HEK293 (cell line): ENCODE measurements around the gene TUT4.
A peak's percentile ranks its signal among the peaks of the same experiment; 100 is the strongest.

Experiments
- CTCF ChIA-PET: fragments of 350-600 bp; formaldehyde crosslinking; extraction: SDS; loops from one replicate; lab custom pipeline; 2021; ENCODE audit warnings: antibody characterized with exemption; lab: Yijun Ruan, JAX
- POLR2A ChIA-PET: fragments of 300-600 bp; formaldehyde crosslinking; extraction: SDS; loops from one replicate; lab custom pipeline; 2020; ENCODE audit warnings: antibody characterized with exemption, inconsistent platforms; lab: Yijun Ruan, JAX
- H3K27ac ChIP-seq: fragments of 200-500 bp; sonication (Bioruptor generic); 2 replicates; pipeline ENCODE4 v1.5.1; 2014; ENCODE audit warnings: low read depth, low read length, control low read depth, inconsistent platforms; ENCODE audit errors: extremely low read depth
- H3K36me3 ChIP-seq, 2 experiments: fragments of 200-500 bp in 1 of 2; sonication (Bioruptor generic) in 1 of 2; 1 replicate in 1 of 2; 2 replicates in 1 of 2; pipeline ENCODE4 v1.5.1; 2014 to 2017; ENCODE audit warnings: inconsistent platforms in 2 of 2, low read length in 2 of 2; ENCODE audit not compliant: control insufficient read depth in 2 of 2, insufficient read depth in 1 of 2
- H3K4me1 ChIP-seq: fragments of 200-500 bp; sonication (Bioruptor generic); 2 replicates; pipeline ENCODE4 v1.5.1; 2014; ENCODE audit warnings: mild to moderate bottlenecking, low read length, inconsistent platforms; ENCODE audit not compliant: control insufficient read depth, insufficient read depth
- H3K4me3 ChIP-seq: 2 replicates; pipeline ENCODE4 v1.5.1; 2011; ENCODE audit warnings: low read depth, mild to moderate bottlenecking, control low read depth, low read length, moderate library complexity
- H3K9me3 ChIP-seq: fragments of 200-500 bp; sonication (Bioruptor generic); 2 replicates; pipeline ENCODE4 v1.5.1; 2014; ENCODE audit warnings: low read depth, low read length, inconsistent platforms; ENCODE audit not compliant: control insufficient read depth, insufficient read depth
- AEBP2 ChIP-seq: fragments of 450-650 bp; formaldehyde crosslinking; IDR thresholded peaks from 2 replicates; pipeline ENCODE4 v1.5.1; 2016; ENCODE audit warnings: missing biosample characterization, missing genetic modification characterization, borderline replicate concordance
- ATF2 ChIP-seq: fragments of 450-650 bp; formaldehyde crosslinking; IDR thresholded peaks from 2 replicates; pipeline ENCODE4 v1.5.1; 2016; ENCODE audit warnings: missing biosample characterization, missing genetic modification characterization, low read depth
- BCL11A ChIP-seq: fragments of 450-650 bp; formaldehyde crosslinking; IDR thresholded peaks from 2 replicates; pipeline ENCODE4 v1.5.1; 2016; ENCODE audit warnings: low read depth, missing biosample characterization, missing genetic modification characterization
- GLIS2 ChIP-seq: fragments of 450-650 bp; formaldehyde crosslinking; IDR thresholded peaks from 2 replicates; pipeline ENCODE4 v1.5.1; 2016; ENCODE audit warnings: missing biosample characterization, missing genetic modification characterization
- KLF1 ChIP-seq: fragments of 450-650 bp; formaldehyde crosslinking; IDR thresholded peaks from 2 replicates; pipeline ENCODE4 v1.5.1; 2016; ENCODE audit warnings: missing biosample characterization, missing genetic modification characterization
- OSR2 ChIP-seq: fragments of 450-650 bp; formaldehyde crosslinking; IDR thresholded peaks from 2 replicates; pipeline ENCODE4 v1.5.1; 2016; ENCODE audit warnings: missing biosample characterization, missing genetic modification characterization
- REST ChIP-seq: fragments of 450-650 bp; formaldehyde crosslinking; IDR thresholded peaks from 2 replicates; pipeline ENCODE4 v1.5.1; 2016; ENCODE audit warnings: missing biosample characterization, missing genetic modification characterization
- SP2 ChIP-seq: fragments of 450-650 bp; formaldehyde crosslinking; IDR thresholded peaks from 2 replicates; pipeline ENCODE4 v1.5.1; 2016; ENCODE audit warnings: missing biosample characterization, missing genetic modification characterization
- ZNF112 ChIP-seq: fragments of 450-650 bp; formaldehyde crosslinking; IDR thresholded peaks from 2 replicates; pipeline ENCODE4 v1.5.0; 2017; ENCODE audit warnings: missing biosample characterization, missing genetic modification characterization
- ZNF18 ChIP-seq: fragments of 450-650 bp; formaldehyde crosslinking; IDR thresholded peaks from 2 replicates; pipeline ENCODE4 v1.5.1; 2016; ENCODE audit warnings: missing biosample characterization, missing genetic modification characterization
- ZNF211 ChIP-seq: fragments of 450-650 bp; formaldehyde crosslinking; IDR thresholded peaks from 2 replicates; pipeline ENCODE4 v1.5.1; 2016; ENCODE audit warnings: low read depth, missing biosample characterization, missing genetic modification characterization
- ZNF549 ChIP-seq: fragments of 450-650 bp; IDR thresholded peaks from 2 replicates; pipeline ENCODE4 v1.5.1; 2018; ENCODE audit warnings: missing biosample characterization, missing genetic modification characterization, mild to moderate bottlenecking, inconsistent platforms, moderate library complexity
- ZNF555 ChIP-seq: fragments of 450-650 bp; formaldehyde crosslinking; conservative IDR thresholded peaks from 2 replicates; pipeline ENCODE4 v1.5.1; 2017; ENCODE audit warnings: missing biosample characterization, mild to moderate bottlenecking, missing genetic modification characterization, inconsistent platforms
- ZNF580 ChIP-seq: fragments of 450-650 bp; formaldehyde crosslinking; IDR thresholded peaks from 2 replicates; pipeline ENCODE4 v1.5.1; 2016; ENCODE audit warnings: missing biosample characterization, missing genetic modification characterization
- ZNF623 ChIP-seq: fragments of 450-650 bp; formaldehyde crosslinking; IDR thresholded peaks from 2 replicates; pipeline ENCODE4 v1.5.1; 2016; ENCODE audit warnings: missing biosample characterization, missing genetic modification characterization
- ZNF626 ChIP-seq: fragments of 450-650 bp; sonication (Bioruptor Pico); formaldehyde crosslinking; IDR thresholded peaks from 2 replicates; pipeline ENCODE4 v1.5.1; 2018; ENCODE audit warnings: missing biosample characterization, missing genetic modification characterization, inconsistent platforms
- ZNF664 ChIP-seq: fragments of 450-650 bp; formaldehyde crosslinking; IDR thresholded peaks from 2 replicates; pipeline ENCODE4 v1.5.1; 2016; ENCODE audit warnings: missing biosample characterization, missing genetic modification characterization
- ZNF704 ChIP-seq: fragments of 450-650 bp; formaldehyde crosslinking; IDR thresholded peaks from 2 replicates; pipeline ENCODE4 v1.5.1; 2016; ENCODE audit warnings: missing biosample characterization, missing genetic modification characterization
- ZNF791 ChIP-seq: fragments of 450-650 bp; formaldehyde crosslinking; IDR thresholded peaks from 2 replicates; pipeline ENCODE4 v1.5.1; 2016; ENCODE audit warnings: missing biosample characterization, missing genetic modification characterization
- ZSCAN5A ChIP-seq: fragments of 450-650 bp; formaldehyde crosslinking; IDR thresholded peaks from 2 replicates; pipeline ENCODE4 v1.5.1; 2016; ENCODE audit warnings: missing biosample characterization, missing genetic modification characterization
- ZXDB ChIP-seq: fragments of 450-650 bp; formaldehyde crosslinking; IDR thresholded peaks from 2 replicates; pipeline ENCODE4 v1.5.1; 2016; ENCODE audit warnings: missing biosample characterization, missing genetic modification characterization

Gene TUT4

GRCh38 chr1:52544665-52545525 is 8.0 kb downstream of the TUT4 start:
- H3K4me3 ChIP-seq, result no peak overlapping the region
- CTCF ChIA-PET, result interaction anchor here (1.1 kb wide), 1 partner anchor 13 kb away, joined by 4 read pairs; no protein-coding TSS in a partner anchor
- peaks cover 3 to 9% of the 10 kb centered on the region in 2 experiments; a peak in 2 of 3 replicates for H3K36me3 ChIP-seq
- H3K4me1 ChIP-seq, result peaks cover 9% of the 10 kb centered on the region
- no peak overlapping the region for H3K27ac ChIP-seq
- POLR2A ChIA-PET, result interaction anchor here (0.6 kb wide), 2 partner anchors 104 to 117 kb away, joined by 3 to 4 read pairs; no protein-coding TSS in a partner anchor
- TF ChIP-seq ATF2 (tag by site-specific recombination), result no peak
- no peak for TF ChIP-seq AEBP2 (tag by site-specific recombination)
- TF ChIP-seq ZNF580 (tag by site-specific recombination), result no peak
- no peak for TF ChIP-seq ZSCAN5A (tag by site-specific recombination)
- TF ChIP-seq ZNF112, result no peak
- no peak for TF ChIP-seq ZNF211 (tag by site-specific recombination)
- H3K9me3 ChIP-seq, result no peaks in the 10 kb centered on the region

- POLR2A ChIA-PET, result interaction anchor here (0.6 kb wide), 1 partner anchor 11 kb away, joined by 10 read pairs; the partner anchor contains the start of gene TUT4
- no peak for TF ChIP-seq ZNF664
- TF ChIP-seq ZNF555, result no peak
- no peak for TF ChIP-seq ZXDB (tag by site-specific recombination)
- TF ChIP-seq ZNF18 (tag by site-specific recombination), result no peak
- TF ChIP-seq OSR2 (tag by site-specific recombination), result no peak
- TF ChIP-seq ZNF791, result no peak
- no peak for TF ChIP-seq ZNF704 (tag by site-specific recombination)
- 0 out of 2 replicates have a peak, but pooled peaks have one; percentile 39 for TF ChIP-seq ZNF626 (tag by site-specific recombination)
- TF ChIP-seq ZNF623 (tag by site-specific recombination), result no peak
- TF ChIP-seq REST (tag by site-specific recombination), result no peak
- TF ChIP-seq ZNF549 (tag by site-specific recombination), result peak; percentile 23; the same call in 1 of the 2 replicates
- TF ChIP-seq SP2 (tag by site-specific recombination), result no peak
- no peak for TF ChIP-seq KLF1 (tag by site-specific recombination)
- no peak for TF ChIP-seq GLIS2 (tag by site-specific recombination)
- TF ChIP-seq BCL11A (tag by site-specific recombination), result no peak
These were observed 10.7 kb downstream of the TUT4 start for GRCh38 chr1:52542085-52542688.

More at GRCh38 chr1:52542085-52542688, 10.7 kb downstream of the TUT4 start:
- Histone ChIP-seq H3K4me1 (no peaks in the 10 kb centered on the region), H3K4me3 (no peak overlapping the region), H3K36me3 (peaks cover 3 to 7% of the 10 kb centered on the region in 2 experiments; a peak in 2 of 3 replicates), H3K27ac (no peak overlapping the region), H3K9me3 (no peaks in the 10 kb centered on the region)
- CTCF ChIA-PET, result interaction anchor here (0.6 kb wide), 1 partner anchor 29 kb away, joined by 3 read pairs; no protein-coding TSS in a partner anchor
